Nephron (organoid): ENCODE measurements around the gene CA4.
"Not testable (repeated sequence)": the region's sequence is repeated elsewhere in the genome, so short reads cannot be mapped to it uniquely, and the experiment has no call there.

Source experiments
- H3K27ac Mint-ChIP-seq, 3 experiments: 2 replicates each; pipeline ENCODE4 v1.8.0; 2020; ENCODE audit warnings: mixed read lengths in 3 of 3, mild to moderate bottlenecking in 2 of 3, moderate library complexity in 1 of 3
- H3K27me3 Mint-ChIP-seq: 2 replicates; pipeline ENCODE4 v1.8.0; 2021; ENCODE audit warnings: low read depth, mild to moderate bottlenecking, moderate library complexity, mixed read lengths
- H3K36me3 Mint-ChIP-seq: 2 replicates; pipeline ENCODE4 v1.8.0; 2020; ENCODE audit warnings: low read depth, mixed read lengths
- H3K4me1 Mint-ChIP-seq: 2 replicates; pipeline ENCODE4 v1.8.0; 2020; ENCODE audit warnings: mixed read lengths
- H3K4me3 Mint-ChIP-seq, 3 experiments: 2 replicates each; pipeline ENCODE4 v1.8.0; 2020; ENCODE audit warnings: mild to moderate bottlenecking in 3 of 3, mixed read lengths in 3 of 3, moderate library complexity in 2 of 3
- H3K9me3 Mint-ChIP-seq: 2 replicates; pipeline ENCODE4 v1.8.0; 2020; ENCODE audit warnings: mixed read lengths
- CTCF ChIP-seq, 3 experiments: fragments of 200-600 bp; sonication (generic); IDR thresholded peaks; one replicate each; pipeline ENCODE4 v1.5.0; 2021; ENCODE audit warnings: antibody characterized with exemption in 3 of 3; ENCODE audit not compliant: unreplicated experiment in 3 of 3

The CA4 gene

GRCh38 chr17:60107526-60108257, 42.1 kb upstream of the CA4 start:
- no peaks in the 10 kb centered on the region for H3K9me3 Mint-ChIP-seq
- no peak overlapping the region for H3K27ac Mint-ChIP-seq
- no peak for TF ChIP-seq CTCF (IDR thresholded peaks at IDR 0.05; ENCODE audit: unreplicated experiment in 3 of 3)

GRCh38 chr17:60108309-60108708, 41.5 kb upstream of the CA4 start:
- peaks cover 11% of the 10 kb centered on the region for H3K27me3 Mint-ChIP-seq
- not testable (repeated sequence) for H3K4me3 Mint-ChIP-seq, H3K27ac Mint-ChIP-seq, H3K9me3 Mint-ChIP-seq, H3K36me3 Mint-ChIP-seq, H3K4me1 Mint-ChIP-seq

More at GRCh38 chr17:60107526-60108257, 42.1 kb upstream of the CA4 start:
- Mint-ChIP-seq H3K4me1 (no peaks in the 10 kb centered on the region), H3K27me3 (peaks cover 11% of the 10 kb centered on the region), H3K36me3 (no peaks in the 10 kb centered on the region), H3K4me3 (no peak overlapping the region)

GRCh38 chr17:60108712-60109111, 41.1 kb upstream of the CA4 start:
- Mint-ChIP-seq H3K4me1 (no peaks in the 10 kb centered on the region), H3K27me3 (peaks cover 11% of the 10 kb centered on the region), H3K4me3 (no peak overlapping the region), H3K27ac (no peak overlapping the region), H3K36me3 (no peaks in the 10 kb centered on the region), H3K9me3 (no peaks in the 10 kb centered on the region)
- TF ChIP-seq CTCF (IDR thresholded peaks at IDR 0.05; ENCODE audit: unreplicated experiment in 3 of 3): no peak

GRCh38 chr17:60109161-60109560, 40.6 kb upstream of the CA4 start:
- no peaks in the 10 kb centered on the region for H3K36me3 Mint-ChIP-seq
- no peak overlapping the region for H3K27ac Mint-ChIP-seq
- TF ChIP-seq CTCF (IDR thresholded peaks at IDR 0.05; ENCODE audit: unreplicated experiment in 3 of 3): no peak
- no peaks in the 10 kb centered on the region for H3K4me1 Mint-ChIP-seq
- H3K27me3 Mint-ChIP-seq: peaks cover 7% of the 10 kb centered on the region
- H3K9me3 Mint-ChIP-seq: no peaks in the 10 kb centered on the region
- no peak overlapping the region for H3K4me3 Mint-ChIP-seq

- Mint-ChIP-seq H3K9me3 (no peaks in the 10 kb centered on the region), H3K27me3 (peaks cover 7% of the 10 kb centered on the region), H3K4me1 (no peaks in the 10 kb centered on the region), H3K4me3 (no peak overlapping the region), H3K36me3 (no peaks in the 10 kb centered on the region), H3K27ac (no peak overlapping the region)
- no peak for TF ChIP-seq CTCF (IDR thresholded peaks at IDR 0.05; ENCODE audit: unreplicated experiment in 3 of 3)
Observed at GRCh38 chr17:60110586-60110985, 39.2 kb upstream of the CA4 start.

GRCh38 chr17:60111661-60112060, 38.1 kb upstream of the CA4 start:
- H3K27me3 Mint-ChIP-seq, H3K4me3 Mint-ChIP-seq, H3K4me1 Mint-ChIP-seq, H3K27ac Mint-ChIP-seq, H3K9me3 Mint-ChIP-seq, H3K36me3 Mint-ChIP-seq: not testable (repeated sequence)
- peak in 1 of 3 experiments; percentile 21 for TF ChIP-seq CTCF (IDR thresholded peaks at IDR 0.05; ENCODE audit: unreplicated experiment in 3 of 3)

- not testable (repeated sequence) for H3K27ac Mint-ChIP-seq
Observed at GRCh38 chr17:60115364-60115763, 34.4 kb upstream of the CA4 start.

GRCh38 chr17:60116196-60116595, 33.6 kb upstream of the CA4 start:
- H3K9me3 Mint-ChIP-seq, H3K27me3 Mint-ChIP-seq, H3K4me3 Mint-ChIP-seq, H3K4me1 Mint-ChIP-seq, H3K27ac Mint-ChIP-seq, H3K36me3 Mint-ChIP-seq: not testable (repeated sequence)

More at GRCh38 chr17:60115364-60115763, 34.4 kb upstream of the CA4 start:
- H3K4me3 Mint-ChIP-seq, H3K4me1 Mint-ChIP-seq, H3K27me3 Mint-ChIP-seq, H3K9me3 Mint-ChIP-seq, H3K36me3 Mint-ChIP-seq: not testable (repeated sequence)

- H3K27ac Mint-ChIP-seq, H3K36me3 Mint-ChIP-seq, H3K4me1 Mint-ChIP-seq, H3K4me3 Mint-ChIP-seq, H3K27me3 Mint-ChIP-seq, H3K9me3 Mint-ChIP-seq: not testable (repeated sequence)
Observed at GRCh38 chr17:60119162-60119561, 30.6 kb upstream of the CA4 start.
